ENCODE data around the gene PDLIM1.

DNA sequence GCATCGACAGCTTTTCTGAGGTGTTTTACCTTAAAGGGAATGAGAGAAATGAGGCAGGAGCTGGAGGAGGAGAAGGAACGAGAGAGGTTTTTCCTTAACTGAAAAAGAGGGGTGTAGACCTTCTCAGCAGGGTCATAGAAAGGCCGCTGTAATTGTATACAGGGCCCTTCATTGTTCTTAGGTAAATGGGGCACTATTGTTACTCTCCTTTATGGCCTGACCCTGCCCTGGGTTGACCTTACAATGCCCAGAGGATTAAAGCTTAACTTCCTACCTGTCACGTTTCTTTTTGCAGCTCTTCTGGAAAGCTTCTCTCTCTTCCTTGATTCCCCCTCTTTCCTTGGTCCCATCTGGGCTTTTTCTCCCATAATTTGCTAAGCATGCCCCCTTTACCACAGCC lies 13.7 kb upstream of the PDLIM1 start:
- TF ChIP-seq EZH2 (IDR thresholded peaks at IDR 0.05; ENCODE audit: low read depth) (no peak), CTCF (conservative IDR thresholded peaks at IDR 0.05) (no peak)
